HCT116 (cell line): ENCODE results near the gene CDH1. TPM values are rescaled to one million over a fixed set of nuclear protein-coding genes. Genes with fewer than 3 reads are reported as not detected.

Experiments used
- ATAC-seq: fragments of 200-7000 bp; cut with Tn5 transposase; 2 replicates; pipeline ENCODE4 v1.9.1; 2020; ENCODE audit warnings: mild to moderate bottlenecking, moderate library complexity
- BruUV-seq: library from RNA; stranded (reverse); fragments of 400-500 nt; replicated peaks from 2 replicates; lab custom pipeline; 2021; lab: Mats Ljungman, UMichigan
- CTCF ChIA-PET: fragments of 300-600 bp; sonication (Branson Sonifier 250); formaldehyde crosslinking; loops from one replicate; lab custom pipeline; 2021; ENCODE audit warnings: antibody characterized with exemption; lab: Charles Lee
- POLR2A ChIA-PET: fragments of 300-600, 350-600 bp; sonication (Branson Sonifier 250); formaldehyde crosslinking; loops from one replicate; lab custom pipeline; 2021; ENCODE audit warnings: antibody characterized with exemption; lab: Charles Lee
- RAD21 ChIA-PET, 2 experiments: fragments of 300-600 bp; sonication (Branson Sonifier 250); formaldehyde crosslinking; loops; one replicate each; lab custom pipeline; 2023; ENCODE audit warnings: low total read pairs in 2 of 2; ENCODE audit not compliant: uncharacterized antibody in 2 of 2, unreplicated experiment in 2 of 2, low non-redundant PET in 1 of 2; lab: Charles Lee
- DNase-seq: peaks from one replicate; pipeline ENCODE4 v3.0.0-alpha.2; 2010; ENCODE audit warnings: low read depth, low spot score
- H2AFZ ChIP-seq: fragments of 200-600 bp; shearing (Covaris generic), sonication (generic); 2 replicates; pipeline ENCODE4 v1.6.1; 2017; ENCODE audit warnings: low read depth, mixed run types, mixed read lengths, antibody characterized with exemption, low read length; ENCODE audit not compliant: poor library complexity, severe bottlenecking
- H3K27ac ChIP-seq: 2 replicates; pipeline ENCODE4 v1.5.1; 2012; ENCODE audit warnings: low read depth, low read length
- H3K27me3 ChIP-seq: fragments of 200-600 bp; sonication (generic); 2 replicates; pipeline ENCODE4 v1.6.1; 2016; ENCODE audit warnings: mixed run types, low read length, mixed read lengths; ENCODE audit not compliant: insufficient read depth
- H3K36me3 ChIP-seq, 2 experiments: fragments of 200-500 bp in 1 of 2; fragments of 200-600 bp in 1 of 2; sonication (Bioruptor generic) in 1 of 2; sonication (generic) in 1 of 2; 2 replicates each; pipeline versions ENCODE4 v1.5.1 to v1.6.1; 2014 to 2016; ENCODE audit warnings: low read length in 2 of 2, inconsistent platforms in 1 of 2, mixed read lengths in 1 of 2, mixed run types in 1 of 2; ENCODE audit not compliant: insufficient read depth in 2 of 2, control insufficient read depth in 1 of 2
- H3K4me1 ChIP-seq, 2 experiments: fragments of 200-600 bp in 1 of 2; sonication (generic) in 1 of 2; 2 replicates each; pipeline versions ENCODE4 v1.5.1 to v1.6.1; 2012 to 2017; ENCODE audit warnings: low read length in 2 of 2, inconsistent platforms in 1 of 2, mild to moderate bottlenecking in 1 of 2, mixed read lengths in 1 of 2, mixed run types in 1 of 2, moderate library complexity in 1 of 2; ENCODE audit not compliant: insufficient read depth in 2 of 2, control insufficient read depth in 1 of 2
- H3K4me2 ChIP-seq: fragments of 200-600 bp; sonication (generic); 2 replicates; pipeline ENCODE4 v1.6.1; 2017; ENCODE audit warnings: mixed run types, low read length, mixed read lengths
- H3K4me3 ChIP-seq, 2 experiments: fragments of 200-600 bp in 1 of 2; sonication (generic) in 1 of 2; replicated peaks in 1 of 2; 2 replicates each; pipeline ENCODE4 v1.5.1; 2011 to 2016; ENCODE audit warnings: low read length in 2 of 2, control low read depth in 1 of 2, low read depth in 1 of 2, mild to moderate bottlenecking in 1 of 2, mixed read lengths in 1 of 2, mixed run types in 1 of 2
- H3K79me2 ChIP-seq: fragments of 200-600 bp; sonication (generic); 2 replicates; pipeline ENCODE4 v1.6.1; 2017; ENCODE audit warnings: mild to moderate bottlenecking, mixed run types, low read length, moderate library complexity, mixed read lengths; ENCODE audit not compliant: insufficient read depth
- H3K9ac ChIP-seq: fragments of 200-600 bp; sonication (generic); 2 replicates; pipeline ENCODE4 v1.6.1; 2016; ENCODE audit warnings: low read length, mixed read lengths
- H3K9me2 ChIP-seq: fragments of 200-600 bp; sonication (generic), shearing (Covaris generic); 2 replicates; pipeline ENCODE4 v1.6.1; 2017; ENCODE audit warnings: mixed run types, mild to moderate bottlenecking, moderate library complexity; ENCODE audit not compliant: insufficient read depth
- H3K9me3 ChIP-seq, 2 experiments: fragments of 200-500 bp in 1 of 2; fragments of 200-600 bp in 1 of 2; sonication (Bioruptor generic) in 1 of 2; sonication (generic) in 1 of 2; 2 replicates each; pipeline ENCODE4 v1.6.1; 2014 to 2017; ENCODE audit warnings: low read length in 2 of 2, mixed read lengths in 2 of 2, inconsistent platforms in 1 of 2, low read depth in 1 of 2, mild to moderate bottlenecking in 1 of 2, mixed run types in 1 of 2, moderate library complexity in 1 of 2; ENCODE audit not compliant: control insufficient read depth in 1 of 2, insufficient read depth in 1 of 2
- H4K20me1 ChIP-seq: fragments of 200-600 bp; sonication (generic), shearing (Covaris generic); 2 replicates; pipeline ENCODE4 v1.6.1; 2017; ENCODE audit warnings: mixed run types, mild to moderate bottlenecking, moderate library complexity; ENCODE audit not compliant: insufficient read depth
- CBX3 ChIP-seq: IDR thresholded peaks from 2 replicates; pipeline ENCODE4 v1.6.1; 2012; ENCODE audit warnings: low read depth
- CEBPB ChIP-seq: IDR thresholded peaks from 2 replicates; pipeline ENCODE4 v1.6.1; 2012; ENCODE audit warnings: low read depth
- ELF1 ChIP-seq: IDR thresholded peaks from 2 replicates; pipeline ENCODE4 v1.6.1; 2012; ENCODE audit warnings: low read depth, borderline replicate concordance
- EZH2 ChIP-seq: fragments of 200-600 bp; sonication (generic); IDR thresholded peaks from 2 replicates; pipeline ENCODE4 v1.6.1; 2017; ENCODE audit warnings: antibody characterized with exemption, mixed run types
- EZH2phosphoT487 ChIP-seq: fragments of 200-600 bp; IDR thresholded peaks from 2 replicates; pipeline ENCODE4 v1.6.1; 2018; ENCODE audit warnings: antibody characterized with exemption, borderline replicate concordance
- FOSL1 ChIP-seq: IDR thresholded peaks from 2 replicates; pipeline ENCODE4 v1.6.1; 2012; ENCODE audit warnings: low read depth
- POLR2A ChIP-seq: IDR thresholded peaks from 2 replicates; pipeline ENCODE4 v1.7.0; 2011; ENCODE audit warnings: borderline replicate concordance; ENCODE audit not compliant: insufficient read depth, insufficient read length; ENCODE audit errors: extremely low read depth
- POLR2AphosphoS5 ChIP-seq: IDR thresholded peaks from 2 replicates; pipeline ENCODE4 v1.6.1; 2011; ENCODE audit warnings: mild to moderate bottlenecking, low read depth, low read length, moderate library complexity
- RAD21 ChIP-seq: IDR thresholded peaks from 2 replicates; pipeline ENCODE4 v1.6.1; 2012; ENCODE audit warnings: low read depth, mild to moderate bottlenecking
- REST ChIP-seq: IDR thresholded peaks from 2 replicates; pipeline ENCODE4 v1.6.1; 2012; ENCODE audit warnings: low read depth
- SIN3A ChIP-seq: IDR thresholded peaks from 2 replicates; pipeline ENCODE4 v1.6.1; 2012; ENCODE audit warnings: low read depth
- SRF ChIP-seq: IDR thresholded peaks from 2 replicates; pipeline ENCODE4 v1.6.1; 2012; ENCODE audit warnings: low read depth
- YY1 ChIP-seq: IDR thresholded peaks from 2 replicates; pipeline ENCODE4 v1.6.1; 2011; ENCODE audit warnings: low read length, low read depth, moderate library complexity, mild to moderate bottlenecking; ENCODE audit not compliant: insufficient replicate concordance; ENCODE audit errors: extremely low read depth
- ZBTB33 ChIP-seq: IDR thresholded peaks from 2 replicates; pipeline ENCODE4 v1.6.1; 2011; ENCODE audit warnings: mild to moderate bottlenecking, low read length, moderate library complexity; ENCODE audit not compliant: insufficient replicate concordance; ENCODE audit errors: extremely low read depth
- ZFX ChIP-seq: fragments of 450-650 bp; IDR thresholded peaks from 2 replicates; pipeline ENCODE4 v1.6.1; 2017
- ZNF274 ChIP-seq: fragments of 200-500 bp; sonication (Bioruptor generic); IDR thresholded peaks from 2 replicates; pipeline ENCODE4 v1.6.1; 2014; ENCODE audit warnings: mild to moderate bottlenecking, low read depth, low read length, inconsistent platforms
- intact Hi-C: fragments of 100-400 bp; cut with micrococcal nuclease; formaldehyde crosslinking; loops from 2 replicates; pipeline ENCODE4 v1.10.0; 2022
- total RNA-seq: library from RNA; stranded (reverse); gene quantifications from one replicate; pipeline ENCODE4 v1.2.1, GENCODE V29; 2021; ENCODE audit not compliant: unreplicated experiment

CDH1 gene
- total RNA-seq, 1 experiment from 2014 or later, result 73.2 TPM

GRCh38 chr16:68767581-68767980 is 30.5 kb downstream of the CDH1 start (continued):
- TF ChIP-seq REST (no peak), FOSL1 (no peak), ZFX (no peak), CEBPB (no peak)

GRCh38 chr16:68768175-68768574 is 31.1 kb downstream of the CDH1 start:
- DNase-seq (no peak), ATAC-seq (no peak)
- BruUV-seq, result no TSS peak
- Histone ChIP-seq H3K36me3 (no peaks in the 10 kb centered on the region), H3K9me3 (no peaks in the 10 kb centered on the region), H4K20me1 (no peaks in the 10 kb centered on the region), H3K27ac (no peak overlapping the region), H3K9me2 (no peaks in the 10 kb centered on the region), H3K4me3 (no peak overlapping the region), H3K27me3 (no peaks in the 10 kb centered on the region), H2AFZ (no peak overlapping the region), H3K9ac (no peak overlapping the region), H3K79me2 (no peaks in the 10 kb centered on the region; the same call in 1 of the 2 replicates), H3K4me2 (no peak overlapping the region), H3K4me1 (no peaks in the 10 kb centered on the region)
- RAD21 ChIA-PET, result interaction anchor here in 1 of 2 experiments (0.6 kb wide), 1 partner anchor 57 kb away, joined by 4 read pairs; no protein-coding TSS in a partner anchor
- intact Hi-C loops, result no loop called here
- POLR2A ChIA-PET, result no interaction called here
- CTCF ChIA-PET, result no interaction called here
- TF ChIP-seq POLR2AphosphoS5 (no peak), ZBTB33 (no peak), EZH2 (no peak), YY1 (no peak), ZNF274 (no peak), POLR2A (no peak), SIN3A (no peak), CBX3 (no peak), SRF (no peak), ELF1 (no peak), EZH2phosphoT487 (no peak), RAD21 (no peak), REST (no peak)
